T-helper 1 cell treated with Interleukin-12 subunit alpha and Interleukin-12 subunit beta and Interleukin-4 antibody, amounts not matched to agents 30 ng/mL and 1 ng/mL, for 36 hours (primary cell): ENCODE results near the gene AQP12A. TPM values are rescaled to one million over a fixed set of nuclear protein-coding genes. Genes with fewer than 3 reads are reported as not detected.

Experiments
- intact Hi-C: fragments of 100-400 bp; cut with micrococcal nuclease; formaldehyde crosslinking; loops from one replicate; pipeline ENCODE4 v1.15.1; 2024
- total RNA-seq: library from RNA; stranded (reverse); gene quantifications from 2 replicates; pipeline ENCODE4 v1.2.3, GENCODE V29; 2022

AQP12A gene
- total RNA-seq, 1 donor from 2014 or later: not detected

GRCh38 chr2:240705204-240705791 lies 13.6 kb downstream of the AQP12A start:
- intact Hi-C loops: no loop called here

GRCh38 chr2:240707043-240707756 lies 15.5 kb downstream of the AQP12A start:
- intact Hi-C loops: no loop called here

DNA sequence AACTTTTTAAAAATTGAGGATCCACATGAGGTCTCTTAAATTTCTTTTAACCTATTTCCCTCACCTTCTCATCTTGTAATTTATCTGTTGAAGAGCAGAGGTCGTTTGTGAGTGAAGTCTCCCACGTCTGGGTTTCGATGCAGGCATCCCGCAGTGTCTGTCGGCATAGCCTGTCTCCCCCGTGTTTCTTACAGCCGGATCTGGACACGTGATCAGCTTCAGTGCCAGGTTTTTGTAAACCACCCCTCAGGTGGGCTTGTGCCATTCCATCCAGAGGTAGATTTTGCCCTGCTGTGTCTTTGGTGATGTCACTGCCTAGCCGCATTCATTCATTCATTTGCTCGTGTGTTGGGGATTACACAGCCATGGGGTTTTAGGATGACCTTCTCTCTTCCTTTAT lies 16.2 kb downstream of the AQP12A start:
- intact Hi-C loops: no loop called here

DNA sequence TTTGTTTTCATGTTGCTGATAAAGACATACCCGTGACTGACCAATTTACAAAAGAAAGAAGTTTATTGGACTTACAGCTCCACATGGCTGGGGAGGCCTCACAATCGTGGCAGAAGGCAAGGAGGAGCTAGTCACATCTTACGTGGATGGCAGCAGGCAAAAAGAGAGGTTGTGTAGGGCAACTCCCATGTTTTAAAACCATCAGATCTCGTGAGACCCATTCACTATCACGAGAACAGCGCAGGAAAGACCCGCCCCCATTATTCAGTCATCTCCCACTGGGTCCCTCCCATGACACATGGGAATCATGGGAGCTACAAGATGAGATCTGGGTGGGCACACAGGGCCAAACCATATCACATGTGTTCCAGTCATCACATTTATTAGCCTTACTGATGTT lies 16.8 kb downstream of the AQP12A start:
- intact Hi-C loops: no loop called here

- intact Hi-C loops: no loop called here
Observed at GRCh38 chr2:240711296-240711695, 19.6 kb downstream of the AQP12A start.

DNA sequence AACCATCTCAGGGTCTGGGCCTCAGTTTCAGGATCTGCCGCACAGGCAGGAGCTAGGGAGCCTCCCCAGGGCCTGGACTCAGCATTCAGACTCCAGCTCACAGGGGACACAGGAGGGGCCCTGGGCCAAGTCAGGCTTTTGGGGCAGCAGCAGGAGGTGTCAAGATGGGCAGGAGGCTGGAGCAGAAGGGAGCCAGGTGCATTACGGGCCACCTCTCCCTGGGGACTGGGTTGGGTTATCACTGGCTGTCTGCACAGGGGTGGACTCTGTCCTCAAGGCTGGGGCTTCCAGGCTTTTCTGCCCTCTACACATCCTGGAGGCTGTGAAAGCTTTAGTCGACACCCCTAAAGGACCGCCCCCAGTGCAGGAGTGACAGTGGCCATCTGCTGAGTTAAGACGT lies 20.0 kb downstream of the AQP12A start:
- intact Hi-C loops: no loop called here

- intact Hi-C loops: no loop called here
Observed at GRCh38 chr2:240712121-240712520, 20.5 kb downstream of the AQP12A start.

GRCh38 chr2:240713071-240713927 lies 21.6 kb downstream of the AQP12A start:
- intact Hi-C loops: no loop called here

DNA sequence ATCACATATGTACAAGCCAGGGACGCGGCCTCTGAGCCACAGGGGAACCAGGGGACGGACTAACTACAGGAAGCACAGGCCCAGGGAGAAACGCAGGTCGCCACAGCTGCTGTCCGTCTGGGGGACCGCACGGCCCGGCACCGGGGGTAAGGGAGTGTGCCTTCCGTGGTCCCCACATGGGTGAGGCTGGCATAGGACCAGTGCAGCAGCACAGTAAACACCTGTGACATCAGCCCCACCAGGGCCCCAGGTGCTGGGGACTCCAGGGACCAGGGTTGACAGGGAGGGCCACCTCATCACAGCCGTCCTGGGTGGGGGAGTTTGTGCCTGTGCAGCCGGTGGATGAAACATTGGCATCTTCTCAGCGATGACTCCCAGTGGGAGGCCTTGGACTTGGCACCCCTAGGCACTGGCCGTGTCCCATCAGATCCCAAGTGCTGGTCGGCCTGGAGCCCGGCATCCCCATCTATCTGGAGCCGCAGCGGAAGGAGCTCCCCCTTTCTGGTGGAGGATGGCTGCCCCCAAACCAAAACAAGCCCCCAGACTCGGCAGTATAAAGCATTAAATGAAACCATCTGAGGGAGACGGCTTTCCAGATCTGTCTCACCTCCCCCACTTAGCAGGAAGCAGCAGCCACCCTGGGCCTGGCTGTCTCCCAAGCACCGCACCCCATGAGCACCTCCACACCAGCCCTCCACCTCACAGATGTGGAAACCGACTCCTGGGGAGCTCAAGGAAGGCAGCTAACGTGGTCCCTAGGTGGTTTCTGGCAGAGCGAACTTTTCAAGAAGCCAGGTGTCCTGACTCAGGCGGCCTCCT lies 22.5 kb downstream of the AQP12A start:
- intact Hi-C loops: no loop called here

GRCh38 chr2:240714747-240715725 lies 23.4 kb downstream of the AQP12A start:
- intact Hi-C loops: no loop called here

DNA sequence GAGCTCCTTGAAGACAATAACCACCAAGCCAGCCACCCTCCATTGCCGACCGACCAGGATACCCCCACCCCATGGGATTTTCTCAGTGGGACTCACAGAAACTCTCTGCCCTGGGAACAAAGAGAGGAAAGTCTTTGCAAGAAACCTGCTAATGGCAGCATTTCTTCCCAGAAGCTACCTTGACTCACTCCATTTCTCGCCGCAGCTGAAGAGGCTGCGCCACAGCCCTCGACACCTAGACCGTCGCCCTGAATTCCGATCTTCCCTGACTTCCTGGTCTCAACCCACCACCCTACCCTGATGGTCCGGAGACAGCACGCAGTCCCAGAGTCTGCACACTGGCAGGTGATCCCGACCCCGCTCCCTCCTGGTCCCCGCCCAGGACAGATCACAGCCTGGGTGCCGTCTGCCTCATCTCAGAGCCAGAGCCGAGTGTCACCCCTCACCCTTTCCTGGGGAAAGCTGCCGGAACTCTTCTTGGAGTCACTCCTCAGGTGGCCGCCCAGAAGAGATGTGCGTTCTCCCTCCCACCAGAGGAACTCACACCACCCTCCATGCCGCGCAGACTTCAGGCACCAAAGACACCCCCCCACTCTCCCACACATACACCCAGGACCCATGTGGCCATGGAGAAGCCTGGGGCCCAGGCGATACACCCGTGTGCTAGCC lies 24.6 kb downstream of the AQP12A start:
- intact Hi-C loops: no loop called here

DNA sequence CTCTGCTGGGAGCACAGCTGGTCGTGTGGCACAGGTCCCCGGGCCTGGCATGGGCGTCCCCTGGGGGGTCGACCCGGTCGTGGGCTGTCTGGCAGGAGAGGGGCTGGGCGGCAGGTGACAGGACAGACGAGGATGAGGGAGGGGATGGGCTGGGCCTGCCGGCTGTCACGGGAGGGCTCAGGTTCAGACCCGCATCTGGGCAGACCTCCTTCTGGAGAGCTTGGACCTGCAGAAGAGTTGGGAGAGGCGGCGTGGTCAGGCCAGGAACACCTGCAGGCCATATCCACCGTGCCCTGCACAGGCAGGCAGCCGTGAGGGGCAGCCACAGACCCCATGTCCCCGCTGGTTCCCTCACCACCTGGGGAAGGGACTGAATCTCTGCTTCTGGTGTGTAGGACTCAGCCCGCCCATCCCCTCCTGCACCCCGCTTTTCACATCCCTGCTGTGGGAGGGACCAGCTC lies 25.5 kb downstream of the AQP12A start:
- intact Hi-C loops: no loop called here

DNA sequence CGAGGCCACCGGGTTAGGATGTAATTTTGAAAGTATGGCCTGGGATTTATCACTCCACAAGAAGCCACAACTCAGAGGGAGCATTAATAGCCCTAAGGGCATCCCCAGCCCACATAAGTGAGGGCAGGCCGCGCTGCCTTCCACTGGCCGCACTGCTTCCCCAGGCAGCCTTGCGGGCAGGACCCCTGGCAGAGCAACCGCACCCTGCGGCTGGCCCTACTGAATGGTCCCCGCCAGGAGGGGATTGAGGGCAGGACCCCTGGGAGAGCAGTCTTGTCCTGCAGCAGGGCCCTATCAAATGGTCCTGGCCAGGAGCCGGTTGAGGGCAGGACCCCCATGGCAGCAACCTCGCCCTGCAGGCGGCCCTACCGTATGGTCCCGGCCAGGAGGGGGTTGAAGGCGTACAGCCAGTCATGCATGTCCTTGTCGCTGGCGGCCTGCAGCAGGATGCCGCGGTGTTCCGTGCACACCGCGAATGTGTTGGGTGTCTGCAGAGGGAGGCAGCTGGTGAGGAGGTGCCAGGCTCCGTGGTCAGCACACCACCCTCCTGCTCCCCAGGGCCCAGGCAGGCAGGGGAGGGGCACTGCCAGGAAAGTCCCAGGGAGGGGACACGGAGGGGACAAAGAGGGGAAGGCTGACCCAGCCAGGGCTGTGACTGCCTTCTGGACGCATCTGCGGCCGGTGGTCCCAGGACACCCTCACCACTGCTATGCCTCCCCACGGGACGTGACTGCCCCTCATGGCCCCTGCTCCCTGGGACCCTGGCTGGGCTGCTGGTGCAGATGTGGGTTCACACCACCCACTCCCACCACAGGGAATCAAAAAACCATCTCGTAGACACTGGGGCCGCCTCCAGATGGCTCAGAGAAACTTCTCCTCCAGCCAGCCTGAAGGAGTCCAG lies 26.3 kb downstream of the AQP12A start:
- intact Hi-C loops: no loop called here

- intact Hi-C loops: no loop called here
Observed at GRCh38 chr2:240718896-240719490, 27.3 kb downstream of the AQP12A start.

- intact Hi-C loops: no loop called here
Observed at GRCh38 chr2:240719676-240720545, 28.2 kb downstream of the AQP12A start.

DNA sequence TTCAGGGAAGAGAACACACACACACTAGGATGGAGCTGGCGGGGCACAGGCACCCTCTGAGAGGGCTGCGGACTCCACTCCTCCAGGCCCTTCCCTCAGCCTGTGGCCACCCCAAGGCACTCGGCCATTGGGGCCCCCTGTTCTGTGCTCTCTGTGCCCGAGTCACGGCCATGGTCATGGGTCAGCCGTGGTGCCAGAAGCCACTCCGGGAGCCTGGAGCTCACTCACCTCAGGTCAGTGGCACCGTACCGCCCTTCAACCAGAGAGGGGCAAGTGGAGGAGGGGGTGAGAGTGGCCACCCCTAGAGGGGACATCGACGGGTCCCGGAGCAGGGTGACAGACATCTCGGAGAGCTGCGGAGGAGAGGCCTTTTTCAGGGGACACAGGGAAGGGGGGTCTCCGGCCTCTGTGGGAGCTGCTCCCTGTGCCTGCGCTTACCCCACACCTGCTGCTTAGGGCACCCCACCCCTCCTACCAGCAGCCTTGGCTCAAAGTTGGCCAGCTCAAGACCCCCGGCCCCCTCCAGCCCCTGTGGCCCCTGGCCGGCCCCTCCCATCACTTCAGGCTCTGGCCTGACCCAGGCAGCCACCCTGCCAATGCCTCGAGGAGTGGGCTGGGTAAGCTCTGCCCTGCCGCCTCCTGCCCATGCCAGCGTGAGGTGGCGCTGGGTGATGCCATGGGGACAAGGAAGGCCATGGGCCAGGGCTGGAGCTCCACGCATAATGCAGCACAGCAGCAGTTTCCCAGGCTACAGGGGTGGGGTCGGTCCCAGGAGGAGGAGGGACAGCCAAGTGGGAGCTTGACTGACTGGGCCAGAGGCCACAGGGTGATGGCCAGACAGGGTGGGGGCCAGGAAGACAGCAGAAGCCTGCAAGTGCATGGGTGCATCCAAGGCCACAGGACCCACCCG lies 29.3 kb downstream of the AQP12A start:
- intact Hi-C loops: no loop called here
